ENCODE data around the gene GPR146. TPM values are rescaled to one million over a fixed set of nuclear protein-coding genes. Genes with fewer than 3 reads are reported as not detected.

GPR146 gene
- total and polyA plus RNA-seq, 2 experiments from 2014 or later = 4.3 to 9.7 TPM

DNA sequence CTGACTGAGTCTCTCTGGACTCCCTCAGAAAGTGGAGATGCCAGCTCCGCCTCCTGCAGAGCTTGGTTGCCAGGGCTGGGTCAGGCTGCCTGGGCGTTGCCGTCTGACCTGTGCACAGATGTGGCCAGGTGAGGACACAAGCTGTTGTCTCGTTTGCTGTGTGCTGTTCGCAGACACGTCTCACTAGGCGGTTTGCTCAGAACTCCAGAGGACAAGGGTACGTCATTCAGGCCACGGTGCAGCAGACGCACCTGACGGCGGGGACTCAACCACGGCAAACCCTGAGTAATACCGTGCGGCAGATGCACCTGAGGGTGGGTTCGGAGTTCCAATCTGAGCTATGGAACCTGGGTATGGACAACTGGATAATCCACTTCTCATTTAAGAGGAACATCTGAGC, 55.3 kb downstream of the GPR146 start:
- 95 to 96% methylated on average over 16 of the region's 16 CpGs for WGBS, 2 experiments (ENCODE audit: low coverage in 1 of 2, low lambda C conversion rate in 2 of 2, missing lambda C conversion rate in 2 of 2)
- H3K4me2 ChIP-seq (ENCODE audit: unreplicated experiment) = no peak overlapping the region

DNA sequence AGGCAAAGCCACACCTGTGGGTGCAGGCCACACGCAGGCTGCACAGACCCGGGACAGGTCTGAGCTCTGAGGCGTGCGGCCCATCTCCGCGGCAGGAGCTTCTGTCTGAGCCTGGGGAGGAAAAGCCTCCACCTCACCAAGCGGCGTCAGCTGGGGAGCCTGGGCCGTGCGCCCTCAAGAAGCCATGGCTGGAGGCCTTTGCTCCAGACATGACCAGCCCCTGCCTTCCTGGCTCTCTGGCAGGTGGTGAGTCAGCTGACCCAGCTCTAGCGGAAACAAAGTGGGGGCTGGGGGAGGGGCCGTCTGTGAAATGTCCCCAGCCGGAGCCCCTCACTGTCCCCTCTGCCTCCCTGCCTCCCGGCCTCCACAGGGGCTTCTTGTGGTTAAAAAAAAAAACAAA, 56.0 kb downstream of the GPR146 start:
- no peak overlapping the region for H2AFZ ChIP-seq
- H4K20me1 ChIP-seq (ENCODE audit: insufficient read depth) = no peaks in the 10 kb centered on the region
- no peak overlapping the region for H3K27ac ChIP-seq

More for the DNA sequence above, 55.3 kb downstream of the GPR146 start:
- H3K9me3 ChIP-seq (ENCODE audit: low read depth) = no peaks in the 10 kb centered on the region
- DNase-seq = no peak
- H4K20me1 ChIP-seq (ENCODE audit: insufficient read depth) = no peaks in the 10 kb centered on the region
- no peak overlapping the region for H3K27ac ChIP-seq
- no peak for TF ChIP-seq EZH2 (IDR thresholded peaks at IDR 0.05; ENCODE audit: insufficient read depth, poor library complexity, severe bottlenecking)
- no peak for TF ChIP-seq EZH2phosphoT487 (IDR thresholded peaks at IDR 0.05; ENCODE audit: insufficient read depth, low read depth)
- no peaks in the 10 kb centered on the region for H3F3A ChIP-seq (ENCODE audit: insufficient read depth)
- in situ Hi-C loops (cut with MboI) = no loop called here
- no peaks in the 10 kb centered on the region for H3K4me1 ChIP-seq (ENCODE audit: insufficient read depth)
- H3K27me3 ChIP-seq (replicated peaks; ENCODE audit: insufficient read depth) = no peaks in the 10 kb centered on the region
- no peaks in the 10 kb centered on the region for H3K79me2 ChIP-seq (ENCODE audit: insufficient read depth)
- no peaks in the 10 kb centered on the region for H3K9me2 ChIP-seq (ENCODE audit: insufficient read depth)
- no peaks in the 10 kb centered on the region for H3K36me3 ChIP-seq (ENCODE audit: low read depth)
- no peak overlapping the region for H3K4me3 ChIP-seq
- no peak overlapping the region for H2AFZ ChIP-seq
- no peak overlapping the region for H3K9ac ChIP-seq

DNA sequence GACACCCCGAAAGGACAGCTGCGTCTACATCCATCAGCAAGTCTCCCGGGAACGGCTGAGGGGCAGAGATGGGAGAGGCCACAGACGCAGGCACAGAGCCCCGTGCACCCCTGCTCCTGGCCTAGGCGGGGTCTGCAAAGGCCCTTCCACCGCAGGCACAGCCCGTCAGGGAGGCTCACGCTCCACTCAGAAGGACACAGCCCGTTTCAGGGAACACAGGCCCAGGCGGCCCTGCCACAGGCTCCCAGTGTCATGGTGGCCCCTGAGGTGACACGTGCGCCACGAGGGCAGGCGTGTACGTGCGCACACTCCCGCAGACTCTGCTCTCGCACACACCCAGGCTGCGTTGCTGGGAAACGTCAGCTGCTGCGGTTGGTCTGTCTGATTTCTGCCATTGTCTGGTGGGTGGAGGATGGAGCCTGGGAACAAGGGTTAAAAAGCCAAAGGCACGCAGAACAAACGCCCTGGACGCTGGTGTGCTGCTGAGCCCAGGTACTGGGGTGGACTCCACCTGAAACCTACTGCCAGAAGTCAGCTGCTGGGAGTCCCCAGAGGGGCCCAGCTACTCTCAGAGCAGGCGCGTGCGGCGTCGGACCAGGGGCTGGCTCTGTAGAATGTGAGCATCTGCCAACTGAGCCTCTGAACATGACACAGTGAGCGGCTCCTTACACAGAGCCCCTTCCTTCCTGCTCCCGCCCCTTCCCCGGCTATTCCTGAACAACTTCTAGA, 56.7 kb downstream of the GPR146 start:
- Histone ChIP-seq H3K4me3 (no peak overlapping the region), H3K27me3 (replicated peaks; ENCODE audit: insufficient read depth) (no peaks in the 10 kb centered on the region), H2AFZ (no peak overlapping the region), H3K9ac (no peak overlapping the region), H3K36me3 (ENCODE audit: low read depth) (no peaks in the 10 kb centered on the region), H3K9me2 (ENCODE audit: insufficient read depth) (no peaks in the 10 kb centered on the region), H3K27ac (no peak overlapping the region), H3K9me3 (ENCODE audit: low read depth) (no peaks in the 10 kb centered on the region), H3K4me1 (ENCODE audit: insufficient read depth) (no peaks in the 10 kb centered on the region), H3K4me2 (ENCODE audit: unreplicated experiment) (no peak overlapping the region), H3K79me2 (ENCODE audit: insufficient read depth) (no peaks in the 10 kb centered on the region), H4K20me1 (ENCODE audit: insufficient read depth) (no peaks in the 10 kb centered on the region), H3F3A (ENCODE audit: insufficient read depth) (no peaks in the 10 kb centered on the region)
- WGBS, 2 experiments (ENCODE audit: low coverage in 1 of 2, low lambda C conversion rate in 2 of 2, missing lambda C conversion rate in 2 of 2) = 85 to 89% methylated on average over 34 of the region's 34 CpGs
- TF ChIP-seq EZH2 (IDR thresholded peaks at IDR 0.05; ENCODE audit: insufficient read depth, poor library complexity, severe bottlenecking) (no peak), EZH2phosphoT487 (IDR thresholded peaks at IDR 0.05; ENCODE audit: insufficient read depth, low read depth) (no peak)
- in situ Hi-C loops (cut with MboI) = no loop called here
- no peak for DNase-seq

More for the DNA sequence above, 56.0 kb downstream of the GPR146 start:
- H3K4me3 ChIP-seq = no peak overlapping the region
- H3K4me1 ChIP-seq (ENCODE audit: insufficient read depth) = no peaks in the 10 kb centered on the region
- H3K9ac ChIP-seq = no peak overlapping the region
- 91 to 100% methylated on average over 11 to 14 of the region's 14 CpGs for WGBS, 2 experiments (ENCODE audit: low coverage in 1 of 2, low lambda C conversion rate in 2 of 2, missing lambda C conversion rate in 2 of 2)
- H3K27me3 ChIP-seq (replicated peaks; ENCODE audit: insufficient read depth) = no peaks in the 10 kb centered on the region
- in situ Hi-C loops (cut with MboI) = no loop called here
- no peak for DNase-seq
- H3K79me2 ChIP-seq (ENCODE audit: insufficient read depth) = no peaks in the 10 kb centered on the region
- H3K9me2 ChIP-seq (ENCODE audit: insufficient read depth) = no peaks in the 10 kb centered on the region
- H3K4me2 ChIP-seq (ENCODE audit: unreplicated experiment) = no peak overlapping the region
- TF ChIP-seq EZH2 (IDR thresholded peaks at IDR 0.05; ENCODE audit: insufficient read depth, poor library complexity, severe bottlenecking) = no peak
- no peak for TF ChIP-seq EZH2phosphoT487 (IDR thresholded peaks at IDR 0.05; ENCODE audit: insufficient read depth, low read depth)
- H3F3A ChIP-seq (ENCODE audit: insufficient read depth) = no peaks in the 10 kb centered on the region
- H3K36me3 ChIP-seq (ENCODE audit: low read depth) = no peaks in the 10 kb centered on the region
- no peaks in the 10 kb centered on the region for H3K9me3 ChIP-seq (ENCODE audit: low read depth)

DNA sequence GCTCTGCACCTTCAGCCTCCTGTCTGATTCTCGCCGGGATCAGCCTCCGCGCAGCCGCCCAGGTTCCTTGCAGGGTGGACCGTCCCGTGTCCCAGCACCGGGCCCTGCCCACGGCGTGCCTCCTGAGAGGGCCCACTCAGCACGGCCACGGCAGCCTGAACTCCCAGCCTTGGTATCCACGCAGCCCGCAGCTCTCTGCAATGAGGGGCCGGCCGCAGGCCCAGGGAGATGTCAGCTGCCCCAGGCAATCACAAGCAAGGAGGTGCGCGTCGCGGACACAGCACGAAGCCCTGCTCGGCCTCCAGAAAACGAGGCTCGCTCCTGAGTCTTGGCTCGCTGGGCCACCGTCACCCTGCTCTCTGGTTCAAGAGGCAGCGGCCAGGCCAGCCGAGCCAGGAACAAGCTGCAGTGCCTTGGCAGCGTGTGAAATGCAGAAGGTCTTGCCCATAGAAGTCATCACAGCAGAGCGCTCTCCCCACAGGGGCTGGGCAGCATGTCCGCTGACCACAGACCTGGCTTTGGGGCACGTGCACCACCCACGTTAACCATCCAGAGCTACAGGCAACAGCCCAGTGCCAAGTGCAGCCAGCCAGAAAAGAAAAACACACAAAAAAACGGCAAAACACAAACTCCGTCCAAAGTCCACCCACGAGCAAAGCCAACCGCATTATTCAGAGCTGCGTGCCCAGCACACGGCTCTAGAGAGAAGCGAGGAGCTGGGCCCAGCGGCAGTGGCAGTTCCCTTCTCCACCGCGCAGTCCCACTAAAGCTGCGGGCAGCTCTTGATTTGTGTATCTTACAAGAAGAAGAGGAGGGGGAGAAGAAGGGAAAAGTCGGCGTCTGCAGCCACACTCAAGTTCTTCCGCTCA, 57.5 kb downstream of the GPR146 start:
- no peak overlapping the region for H3K27ac ChIP-seq
- H4K20me1 ChIP-seq (ENCODE audit: insufficient read depth) = no peaks in the 10 kb centered on the region
- WGBS, 2 experiments (ENCODE audit: low coverage in 1 of 2, low lambda C conversion rate in 2 of 2, missing lambda C conversion rate in 2 of 2) = 89 to 91% methylated on average over 45 to 47 of the region's 47 CpGs
- no peaks in the 10 kb centered on the region for H3K9me2 ChIP-seq (ENCODE audit: insufficient read depth)
- no peaks in the 10 kb centered on the region for H3F3A ChIP-seq (ENCODE audit: insufficient read depth)
- no peak overlapping the region for H3K9ac ChIP-seq
- no peaks in the 10 kb centered on the region for H3K79me2 ChIP-seq (ENCODE audit: insufficient read depth)
- no peak for DNase-seq
- no peak overlapping the region for H3K4me3 ChIP-seq
- TF ChIP-seq EZH2 (IDR thresholded peaks at IDR 0.05; ENCODE audit: insufficient read depth, poor library complexity, severe bottlenecking) (no peak), EZH2phosphoT487 (IDR thresholded peaks at IDR 0.05; ENCODE audit: insufficient read depth, low read depth) (no peak)
- H3K36me3 ChIP-seq (ENCODE audit: low read depth) = no peaks in the 10 kb centered on the region
- no peaks in the 10 kb centered on the region for H3K27me3 ChIP-seq (replicated peaks; ENCODE audit: insufficient read depth)
- in situ Hi-C loops (cut with MboI) = no loop called here
- H3K4me2 ChIP-seq (ENCODE audit: unreplicated experiment) = no peak overlapping the region
- H3K4me1 ChIP-seq (ENCODE audit: insufficient read depth) = no peaks in the 10 kb centered on the region
- no peaks in the 10 kb centered on the region for H3K9me3 ChIP-seq (ENCODE audit: low read depth)
- H2AFZ ChIP-seq = no peak overlapping the region

Measured in GM23248 (cell line).